A549 (cell line): Measurements from ENCODE around the gene APOC3. TPM values are rescaled to one million over a fixed set of nuclear protein-coding genes. Genes with fewer than 3 reads are reported as not detected.

Experiments
- ATAC-seq, 2 experiments: fragments of 200-7000 bp in 1 of 2; fragments of >200 bp in 1 of 2; cut with Nextera tagmentation in 1 of 2; cut with Tn5 transposase in 1 of 2; 3 replicates each; pipeline versions ENCODE4 v1.8.0 to v1.9.1; 2018 to 2020; ENCODE audit warnings: mild to moderate bottlenecking in 1 of 2, moderate library complexity in 1 of 2
- CTCF ChIA-PET: fragments of 300-600 bp; sonication (Branson Sonifier 250); formaldehyde crosslinking; extraction: SDS; loops from one replicate; lab custom pipeline; 2021; ENCODE audit warnings: antibody characterized with exemption, inconsistent platforms; lab: Yijun Ruan, JAX
- POLR2A ChIA-PET: fragments of 350-600 bp; formaldehyde crosslinking; extraction: SDS; loops from one replicate; lab custom pipeline; 2021; ENCODE audit warnings: antibody characterized with exemption, inconsistent platforms; lab: Yijun Ruan, JAX
- DNase-seq, 2 experiments: peaks; one replicate each; pipeline versions ENCODE4 v3.0.0 to v3.0.0-alpha.2; 2011 to 2016; ENCODE audit warnings: low read depth in 1 of 2, low spot score in 1 of 2
- FAIRE-seq: peaks from 2 replicates; lab custom pipeline; 2011; peaks lifted over from hg19 to GRCh38; lab: Jason Lieb, UNC
- H3K27ac ChIP-seq, 2 experiments: fragments of >200 bp; sonication (Bioruptor Twin); formaldehyde crosslinking; 3 replicates each; pipeline ENCODE4 v1.5.1; 2016 to 2017
- H3K4me1 ChIP-seq: fragments of >200 bp; sonication (Bioruptor Twin); formaldehyde crosslinking; 3 replicates; pipeline ENCODE4 v1.6.1; 2016
- H3K4me2 ChIP-seq: fragments of >200 bp; sonication (Bioruptor Twin); formaldehyde crosslinking; 3 replicates; pipeline ENCODE4 v1.6.1; 2016
- H3K4me3 ChIP-seq: fragments of >200 bp; sonication (Bioruptor Twin); formaldehyde crosslinking; 3 replicates; pipeline ENCODE4 v1.5.1; 2016
- H3K9me3 ChIP-seq: fragments of >200 bp; sonication (Bioruptor Twin); formaldehyde crosslinking; 3 replicates; pipeline ENCODE4 v1.6.1; 2016
- BHLHE40 ChIP-seq: IDR thresholded peaks from 2 replicates; pipeline ENCODE4 v1.6.1; 2012; ENCODE audit warnings: low read depth, low read length, inconsistent platforms
- CTCF ChIP-seq: fragments of >200 bp; sonication (Bioruptor Twin); formaldehyde crosslinking; IDR thresholded peaks from 3 replicates; pipeline ENCODE4 v1.5.1; 2016
- HMGXB4 ChIP-seq: fragments of 250-450 bp; sonication (Bioruptor Pico); IDR thresholded peaks from 2 replicates; pipeline ENCODE4 v1.5.0; 2021; ENCODE audit warnings: mild to moderate bottlenecking, moderate library complexity, borderline replicate concordance
- HOXB13 ChIP-seq: fragments of 250-450 bp; sonication (Bioruptor Pico); IDR thresholded peaks from 2 replicates; pipeline ENCODE4 v1.5.0; 2020; ENCODE audit warnings: low read depth, mild to moderate bottlenecking, moderate library complexity
- JUNB ChIP-seq: fragments of >200 bp; sonication (Bioruptor Twin); formaldehyde crosslinking; IDR thresholded peaks from 2 replicates; pipeline ENCODE4 v1.6.1; 2016
- MAFK ChIP-seq: fragments of 450-650 bp; IDR thresholded peaks from 2 replicates; pipeline ENCODE4 v1.6.1; 2014; ENCODE audit not compliant: partially characterized antibody
- RAD21 ChIP-seq, 2 experiments: fragments of >200 bp in 1 of 2; sonication (Bioruptor Twin) in 1 of 2; formaldehyde crosslinking in 1 of 2; IDR thresholded peaks in 1 of 2; conservative IDR thresholded peaks in 1 of 2; 2 replicates in 1 of 2; 3 replicates in 1 of 2; pipeline ENCODE4 v1.6.1; 2012 to 2018; ENCODE audit warnings: inconsistent platforms in 1 of 2
- REST ChIP-seq: fragments of 200-600 bp; sonication (generic); IDR thresholded peaks from 2 replicates; pipeline ENCODE4 v1.6.1; 2016; ENCODE audit warnings: antibody characterized with exemption, mild to moderate bottlenecking, moderate library complexity
- RFX5 ChIP-seq: fragments of 450-650 bp; IDR thresholded peaks from 2 replicates; pipeline ENCODE4 v1.7.1; 2014; ENCODE audit warnings: antibody characterized with exemption, mild to moderate bottlenecking, moderate library complexity
- TP53 ChIP-seq: fragments of 250-450 bp; sonication (Bioruptor Pico); IDR thresholded peaks from 2 replicates; pipeline ENCODE4 v1.5.0; 2021; ENCODE audit warnings: mild to moderate bottlenecking, moderate library complexity
- polyA plus RNA-seq, 4 experiments: library from polyadenylated mRNA; depleted of rRNA in 3 of 4; stranded (reverse); fragments of >200 nt; fragmentation: RNase III in 1 of 4; extraction: RNeasy Plus Mini Kit Qiagen cat#74134 plus additional on column Dnase treatment in 1 of 4; gene quantifications; 2 replicates in 3 of 4; 3 replicates in 1 of 4; pipeline ENCODE4 v1.2.3, GENCODE V29; 2011 to 2017

APOC3 gene
- polyA plus RNA-seq, 2 of the 4 experiments (the other 2 are of a cell fraction) = not detected

GRCh38 chr11:116882386-116882785 lies 52.7 kb downstream of the APOC3 start:
- ATAC-seq = no peak
- FAIRE-seq = no peak
- ChIA-PET POLR2A (no interaction called here), CTCF (interaction anchor here (5.5 kb wide), 1 partner anchor 222 kb away, joined by 77 read pairs; no protein-coding TSS in a partner anchor)
- H3K27ac ChIP-seq = no peak overlapping the region
- no peak overlapping the region for H3K4me2 ChIP-seq
- TF ChIP-seq REST (no peak), HOXB13 (CRISPR knock-in tag) (no peak), RFX5 (no peak), BHLHE40 (no peak), MAFK (no peak), CTCF (no peak), JUNB (no peak), TP53 (CRISPR knock-in tag) (no peak), RAD21 (conservative IDR thresholded peaks at IDR 0.05 in 1 of 2, IDR thresholded peaks at IDR 0.05 in 1 of 2) (no peak), HMGXB4 (no peak)
- H3K9me3 ChIP-seq = no peaks in the 10 kb centered on the region
- H3K4me3 ChIP-seq = no peak overlapping the region
- H3K4me1 ChIP-seq = no peaks in the 10 kb centered on the region
- DNase-seq = no peak

Other genes with a start within 250 kb of the APOC3 start
- 12.6 and 16.2 TPM in 2 replicates for gene BUD13, start 56.9 kb upstream of the APOC3 start, polyA plus RNA-seq (2011; rRNA removed)
- gene BUD13, start 56.9 kb upstream of the APOC3 start, polyA plus RNA-seq (2017; fragmentation: RNase III; extraction: RNeasy Plus Mini Kit Qiagen cat#74134 plus additional on column Dnase treatment) = 9.8 to 10.9 TPM (median 9.8 TPM) in 3 replicates
- gene ZPR1, start 41.9 kb upstream of the APOC3 start, polyA plus RNA-seq (2011; rRNA removed) = 65.6 and 77.5 TPM in 2 replicates
- gene ZPR1, start 41.9 kb upstream of the APOC3 start, polyA plus RNA-seq (2017; fragmentation: RNase III; extraction: RNeasy Plus Mini Kit Qiagen cat#74134 plus additional on column Dnase treatment) = 42.2 to 49.0 TPM (median 44.1 TPM) in 3 replicates
- gene APOA5, start 38.0 kb upstream of the APOC3 start, polyA plus RNA-seq (2011; rRNA removed) = not detected in 2 replicates
- gene APOA5, start 38.0 kb upstream of the APOC3 start, polyA plus RNA-seq (2017; fragmentation: RNase III; extraction: RNeasy Plus Mini Kit Qiagen cat#74134 plus additional on column Dnase treatment) = not detected in 3 replicates
- gene APOA4, start 6.6 kb upstream of the APOC3 start, polyA plus RNA-seq (2011; rRNA removed) = not detected in 2 replicates
- not detected in 3 replicates for gene APOA4, start 6.6 kb upstream of the APOC3 start, polyA plus RNA-seq (2017; fragmentation: RNase III; extraction: RNeasy Plus Mini Kit Qiagen cat#74134 plus additional on column Dnase treatment)
- not detected in 2 replicates for gene APOA1, start 7.7 kb downstream of the APOC3 start, polyA plus RNA-seq (2011; rRNA removed)
- gene APOA1, start 7.7 kb downstream of the APOC3 start, polyA plus RNA-seq (2017; fragmentation: RNase III; extraction: RNeasy Plus Mini Kit Qiagen cat#74134 plus additional on column Dnase treatment) = 0.10 to 0.23 TPM (median 0.21 TPM) in 3 replicates